H1 (cell line): ENCODE results near the gene TCTN3. TPM values are rescaled to one million over a fixed set of nuclear protein-coding genes. Genes with fewer than 3 reads are reported as not detected.

Experiments used
- CTCF ChIA-PET: fragments of 300-600 bp; sonication (Branson Sonifier 250); formaldehyde crosslinking; loops from one replicate; lab custom pipeline; 2021; ENCODE audit not compliant: partially characterized antibody; lab: Charles Lee
- POLR2A ChIA-PET: fragments of 300-600 bp; sonication (Branson Sonifier 250); formaldehyde crosslinking; loops from one replicate; lab custom pipeline; 2021; ENCODE audit warnings: inconsistent platforms; ENCODE audit not compliant: partially characterized antibody; lab: Charles Lee
- DNase-seq, 2 experiments: peaks; one replicate each; pipeline versions ENCODE4 v3.0.0 to v3.0.0-alpha.2; 2010 to 2022; ENCODE audit warnings: low spot score in 2 of 2, low read depth in 1 of 2, mixed read lengths in 1 of 2
- FAIRE-seq: peaks from 2 replicates; lab custom pipeline; 2011; peaks lifted over from hg19 to GRCh38; lab: Jason Lieb, UNC
- H2AFZ ChIP-seq: 2 replicates; pipeline ENCODE4 v1.8.1; 2012; ENCODE audit warnings: low read length, inconsistent platforms
- H2AK5ac ChIP-seq: 2 replicates; pipeline ENCODE4 v1.6.1; 2013; ENCODE audit warnings: low read depth, low read length
- H2BK120ac ChIP-seq: replicated peaks from 2 replicates; pipeline ENCODE3; 2013; ENCODE audit warnings: low read depth, low read length, inconsistent platforms
- H2BK12ac ChIP-seq: 2 replicates; pipeline ENCODE4 v1.6.1; 2013; ENCODE audit warnings: low read depth, low read length
- H2BK15ac ChIP-seq: 2 replicates; pipeline ENCODE4 v1.6.1; 2013; ENCODE audit warnings: low read length
- H2BK20ac ChIP-seq: 2 replicates; pipeline ENCODE4 v1.6.1; 2013; ENCODE audit warnings: low read length
- H2BK5ac ChIP-seq: 2 replicates; pipeline ENCODE4 v1.6.1; 2013; ENCODE audit warnings: low read depth, low read length
- H3K14ac ChIP-seq: 2 replicates; pipeline ENCODE4 v1.6.1; 2013; ENCODE audit warnings: inconsistent platforms; ENCODE audit not compliant: insufficient read length
- H3K18ac ChIP-seq: 2 replicates; pipeline ENCODE4 v1.6.1; 2013; ENCODE audit warnings: low read length; ENCODE audit errors: extremely low read depth
- H3K23ac ChIP-seq: 2 replicates; pipeline ENCODE4 v1.6.1; 2013; ENCODE audit warnings: inconsistent platforms; ENCODE audit not compliant: insufficient read length
- H3K23me2 ChIP-seq: 2 replicates; pipeline ENCODE4 v1.6.1; 2013; ENCODE audit warnings: low read depth, low read length
- H3K27ac ChIP-seq: 2 replicates; pipeline ENCODE4 v1.6.1; 2011; ENCODE audit warnings: low read depth, low read length, inconsistent platforms
- H3K27me3 ChIP-seq, 4 experiments: replicated peaks in 1 of 4; 1 replicate in 1 of 4; 2 replicates in 3 of 4; pipeline versions ENCODE4 v1.6.1 to v1.8.1; 2011 to 2013; ENCODE audit warnings: low read length in 3 of 4, mild to moderate bottlenecking in 3 of 4, inconsistent platforms in 2 of 4, mixed read lengths in 2 of 4, moderate library complexity in 1 of 4; ENCODE audit not compliant: control insufficient read depth in 3 of 4, insufficient read depth in 3 of 4; ENCODE audit errors: extremely low read depth in 1 of 4
- H3K36me3 ChIP-seq, 4 experiments: 2 replicates each; pipeline versions ENCODE4 v1.6.1 to v1.8.1; 2011 to 2013; ENCODE audit warnings: mild to moderate bottlenecking in 4 of 4, low read length in 3 of 4, moderate library complexity in 2 of 4, control low read depth in 1 of 4, inconsistent platforms in 1 of 4; ENCODE audit not compliant: insufficient read depth in 4 of 4, control insufficient read depth in 2 of 4
- H3K4ac ChIP-seq: replicated peaks from 2 replicates; pipeline ENCODE3; 2013; ENCODE audit warnings: low read length, low read depth, mixed read lengths, inconsistent platforms; ENCODE audit not compliant: insufficient read length
- H3K4me1 ChIP-seq, 4 experiments: replicated peaks in 1 of 4; 1 replicate in 1 of 4; 2 replicates in 3 of 4; pipeline versions ENCODE4 v1.6.1 to v1.8.1; 2011 to 2013; ENCODE audit warnings: low read length in 3 of 4, inconsistent platforms in 2 of 4, mixed read lengths in 1 of 4; ENCODE audit not compliant: insufficient read depth in 4 of 4, control insufficient read depth in 3 of 4
- H3K4me2 ChIP-seq, 2 experiments: 2 replicates each; pipeline versions ENCODE4 v1.6.1 to v1.8.1; 2011 to 2013; ENCODE audit warnings: low read depth in 2 of 2, low read length in 2 of 2, control low read depth in 1 of 2, inconsistent platforms in 1 of 2, mild to moderate bottlenecking in 1 of 2; ENCODE audit not compliant: insufficient read depth in 1 of 2
- H3K4me3 ChIP-seq, 4 experiments: fragments of 200-600, 300-600 bp in 1 of 4; sonication (generic), shearing (Covaris generic), sonication (Bioruptor Twin) in 1 of 4; 2 replicates each; pipeline versions ENCODE4 v1.5.1 to v1.8.1; 2011 to 2016; ENCODE audit warnings: low read length in 4 of 4, low read depth in 3 of 4, control low read depth in 2 of 4, inconsistent platforms in 2 of 4, mild to moderate bottlenecking in 2 of 4, mixed read lengths in 1 of 4, moderate library complexity in 1 of 4; ENCODE audit not compliant: insufficient read depth in 2 of 4; ENCODE audit errors: extremely low read depth in 1 of 4
- H3K56ac ChIP-seq: replicated peaks from 2 replicates; pipeline ENCODE3; 2013; ENCODE audit warnings: low read depth, mild to moderate bottlenecking, mixed read lengths, low read length, inconsistent platforms; ENCODE audit not compliant: insufficient read length
- H3K79me1 ChIP-seq: 2 replicates; pipeline ENCODE4 v1.6.1; 2013; ENCODE audit warnings: low read depth, low read length, control low read depth
- H3K79me2 ChIP-seq, 2 experiments: 2 replicates each; pipeline versions ENCODE4 v1.6.1 to v1.8.1; 2012 to 2013; ENCODE audit warnings: low read length in 2 of 2, mild to moderate bottlenecking in 2 of 2, inconsistent platforms in 1 of 2; ENCODE audit not compliant: insufficient read depth in 2 of 2, control insufficient read depth in 1 of 2
- H3K9ac ChIP-seq, 4 experiments: replicated peaks in 1 of 4; 1 replicate in 1 of 4; 2 replicates in 3 of 4; pipeline versions ENCODE4 v1.6.1 to v1.8.1; 2011 to 2013; ENCODE audit warnings: low read depth in 3 of 4, low read length in 3 of 4, control low read depth in 2 of 4, mild to moderate bottlenecking in 2 of 4, moderate library complexity in 2 of 4, inconsistent platforms in 1 of 4; ENCODE audit errors: extremely low read depth in 1 of 4
- H3K9me3 ChIP-seq, 2 experiments: 2 replicates each; pipeline versions ENCODE4 v1.6.1 to v1.8.1; 2012 to 2013; ENCODE audit warnings: mild to moderate bottlenecking in 2 of 2, moderate library complexity in 2 of 2, control low read depth in 1 of 2, inconsistent platforms in 1 of 2, low read depth in 1 of 2, low read length in 1 of 2, mixed read lengths in 1 of 2; ENCODE audit not compliant: insufficient read depth in 2 of 2
- H4K20me1 ChIP-seq, 2 experiments: replicated peaks in 1 of 2; 2 replicates each; pipeline versions ENCODE3 to v1.8.1; 2011 to 2013; ENCODE audit warnings: inconsistent platforms in 2 of 2, low read length in 2 of 2, mild to moderate bottlenecking in 1 of 2; ENCODE audit not compliant: insufficient read depth in 2 of 2, control insufficient read depth in 1 of 2
- H4K5ac ChIP-seq: 2 replicates; pipeline ENCODE4 v1.6.1; 2013; ENCODE audit warnings: low read length, low read depth, mixed read lengths, inconsistent platforms; ENCODE audit not compliant: insufficient read length
- H4K8ac ChIP-seq: 2 replicates; pipeline ENCODE4 v1.8.0; 2013; ENCODE audit warnings: mild to moderate bottlenecking, moderate library complexity, low read length, inconsistent platforms; ENCODE audit not compliant: insufficient read depth; ENCODE audit errors: extremely low read depth
- H4K91ac ChIP-seq: replicated peaks from 2 replicates; pipeline ENCODE3; 2013; ENCODE audit warnings: low read length, mixed read lengths, inconsistent platforms; ENCODE audit not compliant: insufficient read length
- BCL11A ChIP-seq, 2 experiments: IDR thresholded peaks; one replicate each; pipeline ENCODE4 v1.6.1; 2011; ENCODE audit warnings: low read depth in 2 of 2, low read length in 2 of 2, mild to moderate bottlenecking in 2 of 2
- CHD1 ChIP-seq: IDR thresholded peaks from 2 replicates; pipeline ENCODE4 v1.6.1; 2012; ENCODE audit warnings: low read depth, low read length, improper control_type of control experiment
- CHD2 ChIP-seq: IDR thresholded peaks from 2 replicates; pipeline ENCODE4 v1.6.1; 2012; ENCODE audit warnings: low read length, improper control_type of control experiment
- EP300 ChIP-seq, 2 experiments: IDR thresholded peaks; 1 replicate in 1 of 2; 2 replicates in 1 of 2; pipeline ENCODE4 v1.6.1; 2011 to 2012; ENCODE audit warnings: low read depth in 2 of 2, low read length in 2 of 2, mild to moderate bottlenecking in 2 of 2, borderline replicate concordance in 1 of 2, inconsistent platforms in 1 of 2, moderate library complexity in 1 of 2
- FOSL1 ChIP-seq: IDR thresholded peaks from 2 replicates; pipeline ENCODE4 v1.6.1; 2011; ENCODE audit warnings: mild to moderate bottlenecking, low read depth, low read length, moderate library complexity; ENCODE audit not compliant: insufficient read depth
- GABPA ChIP-seq: IDR thresholded peaks from 2 replicates; pipeline ENCODE4 v1.6.1; 2011; ENCODE audit warnings: mild to moderate bottlenecking, low read length, moderate library complexity, borderline replicate concordance; ENCODE audit not compliant: insufficient read depth
- KDM1A ChIP-seq: fragments of 200-600, 300-600 bp; sonication (generic); IDR thresholded peaks from 2 replicates; pipeline ENCODE4 v1.7.1; 2016; ENCODE audit warnings: mild to moderate bottlenecking, low read length, borderline replicate concordance
- KDM5A ChIP-seq: fragments of 200-600 bp; IDR thresholded peaks from 2 replicates; pipeline ENCODE4 v1.7.1; 2012; ENCODE audit warnings: mild to moderate bottlenecking, low read length, inconsistent platforms, mixed read lengths
- POLR2AphosphoS5 ChIP-seq: IDR thresholded peaks from 2 replicates; pipeline ENCODE4 v1.6.1; 2011; ENCODE audit warnings: low read depth, low read length
- RNF2 ChIP-seq: fragments of 200-900, 300-1000 bp; sonication (generic); IDR thresholded peaks from 2 replicates; pipeline ENCODE4 v1.7.1; 2016; ENCODE audit warnings: borderline replicate concordance, low read depth, mild to moderate bottlenecking, antibody characterized with exemption, low read length; ENCODE audit not compliant: poor library complexity, severe bottlenecking; ENCODE audit errors: missing control alignments
- SIX5 ChIP-seq: IDR thresholded peaks from 2 replicates; pipeline ENCODE4 v1.6.1; 2011; ENCODE audit warnings: mild to moderate bottlenecking, low read depth, low read length
- SUZ12 ChIP-seq: fragments of 200-600 bp; sonication (generic); IDR thresholded peaks from 2 replicates; pipeline ENCODE4 v1.6.1; 2012; ENCODE audit warnings: mild to moderate bottlenecking, inconsistent platforms, low read length, moderate library complexity, mixed read lengths
- TCF12 ChIP-seq: IDR thresholded peaks from 2 replicates; pipeline ENCODE4 v1.6.1; 2011; ENCODE audit warnings: low read depth, mild to moderate bottlenecking, low read length
- YY1 ChIP-seq: IDR thresholded peaks from 2 replicates; pipeline ENCODE4 v1.6.1; 2011; ENCODE audit warnings: low read depth, mild to moderate bottlenecking, low read length
- WGBS, 2 experiments: shearing (Covaris generic) in 1 of 2; methylation state at CpG; one replicate each; pipeline versions ENCODE4 v1.1.6 to v1.1.7; 2013 to 2015; ENCODE audit warnings: low lambda C conversion rate in 2 of 2, mixed read lengths in 2 of 2, inconsistent platforms in 1 of 2, low coverage in 1 of 2, missing lambda C conversion rate in 1 of 2; ENCODE audit not compliant: insufficient replicate concordance in 2 of 2, insufficient coverage in 1 of 2, insufficient read length in 1 of 2; ENCODE audit errors: extremely low coverage in 1 of 2, missing lambda C conversion rate in 1 of 2; 5-methylcytosine and 5-hydroxymethylcytosine counted together
- polyA plus RNA-seq, 7 experiments: library from polyadenylated mRNA; depleted of rRNA in 3 of 7; stranded (reverse) in 5 of 7; unstranded in 2 of 7; fragments of >200 nt in 5 of 7; fragments of 200-250 nt in 2 of 7; gene quantifications; 1 replicate in 5 of 7; 2 replicates in 1 of 7; 4 replicates in 1 of 7; pipeline versions ENCODE4 v1.2.1 to v1.2.3, GENCODE V29; 2011 to 2013; ENCODE audit warnings: missing spikeins in 2 of 7, mixed read lengths in 2 of 7
- total RNA-seq: library from RNA; stranded (reverse); fragmentation: NEBNext Ultra II Directional; extraction: Animal tissue kit (Norgen Biotek cat#: 25700); gene quantifications from 2 replicates; pipeline ENCODE4 v1.2.1, GENCODE V29; 2021

TCTN3 gene
- total and polyA plus RNA-seq, 2 of the 8 experiments (the other 6 are each of a cell fraction or from before 2014, with no cell fraction given), result 34.7 to 39.8 TPM

GRCh38 chr10:95694665-95695064, 938 bp upstream of the TCTN3 start:
- no peak for FAIRE-seq
- CTCF ChIA-PET, result interaction anchor here (0.6 to 6.4 kb wide), 29 partner anchors 8 to 320 kb away, joined by 3 to 238 read pairs (median 6); partner anchors contain the start of gene ENTPD1
- Histone ChIP-seq H2AFZ (peak overlapping the region; percentile 72; the same call in 1 of the 2 replicates), H2BK12ac (no peak overlapping the region), H3K4me2 (no peak overlapping the region), H4K20me1 (no peaks in the 10 kb centered on the region), H3K79me1 (peaks cover 2% of the 10 kb centered on the region; the same call in 1 of the 2 replicates), H4K91ac (no peak overlapping the region), H3K4ac (no peak overlapping the region), H3K9ac (no peak overlapping the region), H3K79me2 (peaks cover 0 to 21% of the 10 kb centered on the region in 2 experiments; a peak in 2 of 4 replicates), H3K36me3 (peaks cover 0 to 10% (median 6%) of the 10 kb centered on the region in 4 experiments; a peak in 7 of 8 replicates), H3K56ac (no peak overlapping the region), H2BK15ac (no peak overlapping the region), H3K27me3 (no peaks in the 10 kb centered on the region), H2BK5ac (no peak overlapping the region), H2AK5ac (no peak overlapping the region), H3K14ac (no peak overlapping the region), H2BK20ac (no peak overlapping the region), H4K8ac (no peak overlapping the region), H3K23me2 (peaks cover 7% of the 10 kb centered on the region), H3K23ac (no peak overlapping the region), H3K4me1 (peaks cover 0 to 3% (median 1%) of the 10 kb centered on the region in 4 experiments; a peak in 2 of 7 replicates), H4K5ac (no peak overlapping the region), H3K9me3 (peaks cover 0 to 2% of the 10 kb centered on the region in 2 experiments; a peak in 1 of 4 replicates), H3K4me3 (no peak overlapping the region), H3K18ac (no peak overlapping the region), H2BK120ac (no peak overlapping the region), H3K27ac (no peak overlapping the region)
- POLR2A ChIA-PET, result interaction anchor here (0.8 kb wide), 1 partner anchor 147 kb away, joined by 3 read pairs; no protein-coding TSS in a partner anchor
- DNase-seq, result no peak
- WGBS, 2 experiments, result 95% methylated on average over 15 of the region's 18 CpGs; no CpG with 5 or more reads in 1 of the 2 experiments
- TF ChIP-seq EP300 (IDR thresholded peaks at IDR 0.05; ENCODE audit: borderline replicate concordance in 1 of 2, low read depth in 2 of 2, low read length in 2 of 2), result no peak
- no peak for TF ChIP-seq CHD1
- no peak for TF ChIP-seq FOSL1
- no peak for TF ChIP-seq CHD2
- no peak for TF ChIP-seq GABPA
- TF ChIP-seq TCF12, result no peak
- no peak for TF ChIP-seq KDM1A
- TF ChIP-seq SIX5, result no peak
- no peak for TF ChIP-seq POLR2AphosphoS5
- no peak for TF ChIP-seq BCL11A (IDR thresholded peaks at IDR 0.05; ENCODE audit: low read depth in 2 of 2, low read length in 2 of 2)
- TF ChIP-seq SUZ12, result no peak
- no peak for TF ChIP-seq RNF2
- TF ChIP-seq YY1, result no peak
- no peak for TF ChIP-seq KDM5A
